GM23248 (cell line): ENCODE data around the gene VPS52.

ENCODE experiments used
- EZH2 ChIP-seq: fragments of 200-600 bp; sonication (generic); IDR thresholded peaks from 2 replicates; pipeline ENCODE4 v1.6.1; 2018; ENCODE audit warnings: antibody characterized with exemption, mild to moderate bottlenecking; ENCODE audit not compliant: insufficient read depth, poor library complexity, severe bottlenecking
- EZH2phosphoT487 ChIP-seq: fragments of 200-600 bp; sonication (generic); IDR thresholded peaks from 2 replicates; pipeline ENCODE4 v1.6.1; 2018; ENCODE audit warnings: antibody characterized with exemption, moderate library complexity, mild to moderate bottlenecking, low read depth; ENCODE audit not compliant: insufficient read depth

GRCh38 chr6:33201935-33202334 is 69.7 kb downstream of the VPS52 start:
- TF ChIP-seq EZH2phosphoT487 (no peak), EZH2 (no peak)
